Endothelial cell of umbilical vein (primary cell): Measurements from ENCODE around the gene NEK6. TPM values are rescaled to one million over a fixed set of nuclear protein-coding genes. Genes with fewer than 3 reads are reported as not detected.

ENCODE experiments used
- BruUV-seq: library from RNA; stranded (reverse); fragments of 400-500 nt; replicated peaks from 2 replicates; lab custom pipeline; 2021; lab: Mats Ljungman, UMichigan
- CTCF ChIA-PET: fragments of 300-600, 350-600 bp; sonication (Branson Sonifier 250); formaldehyde crosslinking; loops from one replicate; lab custom pipeline; 2021; ENCODE audit warnings: antibody characterized with exemption, inconsistent platforms; lab: Charles Lee
- POLR2A ChIA-PET: fragments of 300-600, 350-600 bp; sonication (Branson Sonifier 250); formaldehyde crosslinking; loops from one replicate; lab custom pipeline; 2021; ENCODE audit warnings: antibody characterized with exemption, inconsistent platforms; lab: Charles Lee
- DNase-seq: peaks from one replicate; pipeline ENCODE4 v3.0.0-alpha.2; 2011; ENCODE audit warnings: low read depth, low spot score
- FAIRE-seq: peaks from 2 replicates; lab custom pipeline; 2011; peaks lifted over from hg19 to GRCh38; lab: Jason Lieb, UNC
- H2AFZ ChIP-seq: 2 replicates; pipeline ENCODE4 v1.6.0; 2012; ENCODE audit warnings: low read depth, low read length, control low read depth, inconsistent platforms
- H3K27ac ChIP-seq: 2 replicates; pipeline ENCODE4 v1.5.1; 2011; ENCODE audit warnings: low read depth, mild to moderate bottlenecking, control low read depth, low read length, moderate library complexity; ENCODE audit not compliant: insufficient read depth
- H3K27me3 ChIP-seq, 2 experiments: 2 replicates each; pipeline versions ENCODE4 v1.6.0 to v1.6.1; 2011; ENCODE audit warnings: low read length in 2 of 2, mixed read lengths in 1 of 2; ENCODE audit not compliant: control insufficient read depth in 2 of 2, insufficient read depth in 2 of 2
- H3K36me3 ChIP-seq, 2 experiments: 2 replicates in 1 of 2; 3 replicates in 1 of 2; pipeline ENCODE4 v1.5.1; 2011; ENCODE audit warnings: low read length in 2 of 2, mild to moderate bottlenecking in 1 of 2, moderate library complexity in 1 of 2; ENCODE audit not compliant: control insufficient read depth in 2 of 2, insufficient read depth in 2 of 2; ENCODE audit errors: extremely low read depth in 1 of 2
- H3K4me1 ChIP-seq: 3 replicates; pipeline ENCODE4 v1.5.1; 2011; ENCODE audit warnings: mild to moderate bottlenecking, low read length; ENCODE audit not compliant: control insufficient read depth, insufficient read depth; ENCODE audit errors: extremely low read depth
- H3K4me2 ChIP-seq: 2 replicates; pipeline ENCODE4 v1.6.1; 2011; ENCODE audit warnings: low read length, control low read depth, mixed read lengths; ENCODE audit not compliant: insufficient read depth
- H3K4me3 ChIP-seq, 3 experiments: fragments of 200-600 bp in 1 of 3; sonication (generic), shearing (Covaris generic) in 1 of 3; replicated peaks in 1 of 3; 2 replicates each; pipeline ENCODE4 v1.5.1; 2011 to 2016; ENCODE audit warnings: control low read depth in 3 of 3, low read length in 3 of 3, mild to moderate bottlenecking in 2 of 3, inconsistent platforms in 1 of 3, low read depth in 1 of 3, moderate library complexity in 1 of 3; ENCODE audit not compliant: insufficient read depth in 1 of 3
- H3K79me2 ChIP-seq: 2 replicates; pipeline ENCODE4 v1.6.0; 2012; ENCODE audit warnings: low read length, inconsistent platforms; ENCODE audit not compliant: control insufficient read depth, insufficient read depth
- H3K9ac ChIP-seq: replicated peaks from 2 replicates; pipeline ENCODE3; 2011; ENCODE audit warnings: low read length, control low read depth; ENCODE audit not compliant: insufficient read depth; ENCODE audit errors: extremely low read depth
- H3K9me1 ChIP-seq: replicated peaks from 3 replicates; pipeline ENCODE4 v1.6.0; 2011; ENCODE audit warnings: mild to moderate bottlenecking, low read length; ENCODE audit not compliant: control insufficient read depth, insufficient read depth; ENCODE audit errors: extremely low read depth
- H3K9me3 ChIP-seq: replicated peaks from 2 replicates; pipeline ENCODE4 v1.5.1; 2012; ENCODE audit warnings: low read length, inconsistent platforms; ENCODE audit not compliant: control insufficient read depth, insufficient read depth
- H4K20me1 ChIP-seq: replicated peaks from 2 replicates; pipeline ENCODE3; 2011; ENCODE audit warnings: mild to moderate bottlenecking, low read length; ENCODE audit not compliant: control insufficient read depth, insufficient read depth; ENCODE audit errors: extremely low read depth
- CTCF ChIP-seq, 2 donors: IDR thresholded peaks; 1 replicate in 1 of 2; 2 replicates in 1 of 2; pipeline ENCODE4 v1.5.1; 2011; ENCODE audit warnings: low read length in 2 of 2, mild to moderate bottlenecking in 2 of 2, moderate library complexity in 2 of 2, control low read depth in 1 of 2, inconsistent platforms in 1 of 2, low read depth in 1 of 2; ENCODE audit not compliant: insufficient read depth in 1 of 2; ENCODE audit errors: extremely low read depth in 1 of 2
- EZH2 ChIP-seq: IDR thresholded peaks from 2 replicates; pipeline ENCODE4 v1.6.1; 2012; ENCODE audit warnings: borderline replicate concordance, low read depth, mild to moderate bottlenecking, moderate library complexity, low read length, inconsistent platforms; ENCODE audit not compliant: severe bottlenecking
- FOS ChIP-seq: IDR thresholded peaks from 2 replicates; pipeline ENCODE4 v1.6.1; 2011; ENCODE audit warnings: mild to moderate bottlenecking, low read length, moderate library complexity, borderline replicate concordance; ENCODE audit not compliant: insufficient read depth
- GATA2 ChIP-seq: IDR thresholded peaks from 2 replicates; pipeline ENCODE4 v1.7.0; 2011; ENCODE audit warnings: low read depth, mild to moderate bottlenecking, moderate library complexity, mixed read lengths, low read length; ENCODE audit not compliant: insufficient read length, insufficient read depth
- JUN ChIP-seq: IDR thresholded peaks from 2 replicates; pipeline ENCODE4 v1.6.1; 2011; ENCODE audit warnings: borderline replicate concordance, low read depth; ENCODE audit not compliant: insufficient read length, insufficient read depth
- MYC ChIP-seq: IDR thresholded peaks from one replicate; pipeline ENCODE4 v1.6.1; 2011; ENCODE audit warnings: mild to moderate bottlenecking, low read depth, low read length
- POLR2A ChIP-seq: IDR thresholded peaks from 2 replicates; pipeline ENCODE4 v1.6.1; 2012; ENCODE audit warnings: low read depth, mild to moderate bottlenecking, control low read depth, low read length
- POLR2AphosphoS5 ChIP-seq: IDR thresholded peaks from 2 replicates; pipeline ENCODE4 v1.6.1; 2012; ENCODE audit warnings: low read depth, mild to moderate bottlenecking, control low read depth, low read length, moderate library complexity; ENCODE audit not compliant: insufficient read depth
- dilution Hi-C: fragments of 300-500 bp; cut with MboI; formaldehyde crosslinking; loops from one replicate; pipeline ENCODE4 v1.15.0; 2019; ENCODE audit warnings: low sequenced_read_pairs; ENCODE audit not compliant: extremely low pct_ligation_motif_present
- intact Hi-C: fragments of 100-400 bp; cut with micrococcal nuclease; formaldehyde crosslinking; loops from one replicate; pipeline ENCODE4 v1.10.0; 2022
- polyA plus RNA-seq, 4 experiments: library from polyadenylated mRNA; depleted of rRNA in 3 of 4; stranded (reverse) in 3 of 4; unstranded in 1 of 4; fragments of >200 nt; gene quantifications; 2 replicates each; pipeline versions ENCODE4 v1.2.1 to v1.2.3, GENCODE V29; 2011 to 2012; ENCODE audit warnings: missing spikeins in 1 of 4
- total RNA-seq: library from RNA; stranded (reverse); gene quantifications from 2 replicates; pipeline ENCODE4 v1.2.3, GENCODE V29; 2021
- TF ChIP-seq, protein P1 (sequence below): IDR thresholded peaks from 2 replicates; pipeline ENCODE4 v1.6.1; 2011; ENCODE audit not compliant: insufficient read depth, insufficient read length

NEK6 gene
- total and polyA plus RNA-seq, 2 donors (not counting 3 experiments of a cell fraction or from before 2014, with no cell fraction given): 64.3 to 67.1 TPM

DNA sequence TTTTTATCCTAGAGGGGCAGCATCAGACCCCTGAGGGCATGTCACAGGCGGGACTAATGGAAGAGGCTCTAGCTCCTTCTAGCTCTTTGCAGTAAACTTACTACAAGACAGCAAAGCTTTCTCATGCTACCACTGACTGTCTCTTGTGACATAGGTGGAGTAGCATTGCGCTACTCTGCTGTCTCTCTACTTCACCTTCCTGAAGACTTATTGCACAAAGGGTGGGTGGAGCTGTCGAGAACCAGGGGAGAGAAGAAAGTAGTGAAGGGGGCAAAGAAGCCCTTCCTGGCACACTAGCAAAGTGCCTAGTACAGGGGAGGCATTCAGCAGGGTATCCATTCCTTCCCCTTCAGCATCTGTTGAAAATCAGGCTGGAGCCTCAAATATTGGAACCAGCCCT lies 36.1 kb upstream of the NEK6 start:
- Histone ChIP-seq H3K4me3 (no peak overlapping the region), H3K79me2 (no peaks in the 10 kb centered on the region), H3K9me3 (no peaks in the 10 kb centered on the region), H3K27ac (no peak overlapping the region), H3K27me3 (no peaks in the 10 kb centered on the region), H3K9ac (no peak overlapping the region), H2AFZ (no peak overlapping the region), H4K20me1 (no peaks in the 10 kb centered on the region), H3K4me1 (peaks cover 42% of the 10 kb centered on the region), H3K9me1 (no peaks in the 10 kb centered on the region), H3K36me3 (no peaks in the 10 kb centered on the region), H3K4me2 (no peak overlapping the region)
- FAIRE-seq (no peak), DNase-seq (no peak)
- ChIA-PET POLR2A (no interaction called here), CTCF (interaction anchor here (1.1 kb wide), 1 partner anchor 26 kb away, joined by 5 read pairs; no protein-coding TSS in a partner anchor)
- TF ChIP-seq CTCF (IDR thresholded peaks at IDR 0.05; ENCODE audit: extremely low read depth in 1 of 2, insufficient read depth in 1 of 2, low read depth in 1 of 2, low read length in 2 of 2) (no peak), GATA2 (no peak), POLR2AphosphoS5 (no peak), MYC (no peak), EZH2 (no peak), JUN (no peak), FOS (no peak), POLR2A (no peak)
- TF ChIP-seq, protein P1, sequence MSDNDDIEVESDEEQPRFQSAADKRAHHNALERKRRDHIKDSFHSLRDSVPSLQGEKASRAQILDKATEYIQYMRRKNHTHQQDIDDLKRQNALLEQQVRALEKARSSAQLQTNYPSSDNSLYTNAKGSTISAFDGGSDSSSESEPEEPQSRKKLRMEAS: no peak
- dilution Hi-C loops (loop anchor here (25.0 kb wide), 1 partner anchor 91 kb away; no protein-coding TSS in a partner anchor), intact Hi-C loops (no loop called here)
- BruUV-seq: no TSS peak
